Astrocyte of the spinal cord (primary cell): ENCODE measurements around the gene RETN.

Experiments used
- DNase-seq: peaks from one replicate; pipeline ENCODE4 v3.0.0; 2011; ENCODE audit warnings: low read depth, low spot score
- H3K4me3 ChIP-seq: 2 replicates; pipeline ENCODE4 v1.5.1; 2011; ENCODE audit warnings: low read depth, mild to moderate bottlenecking, low read length, moderate library complexity
- in situ Hi-C: cut with HindIII; loops from 2 replicates; pipeline ENCODE4 v1.10.0; 2017; ENCODE audit warnings: low sequenced_read_pairs
- TF ChIP-seq, protein P1 (sequence below): IDR thresholded peaks from 2 replicates; pipeline ENCODE4 v1.5.1; 2012; ENCODE audit warnings: low read depth, mild to moderate bottlenecking, low read length, inconsistent platforms

RETN gene

DNA sequence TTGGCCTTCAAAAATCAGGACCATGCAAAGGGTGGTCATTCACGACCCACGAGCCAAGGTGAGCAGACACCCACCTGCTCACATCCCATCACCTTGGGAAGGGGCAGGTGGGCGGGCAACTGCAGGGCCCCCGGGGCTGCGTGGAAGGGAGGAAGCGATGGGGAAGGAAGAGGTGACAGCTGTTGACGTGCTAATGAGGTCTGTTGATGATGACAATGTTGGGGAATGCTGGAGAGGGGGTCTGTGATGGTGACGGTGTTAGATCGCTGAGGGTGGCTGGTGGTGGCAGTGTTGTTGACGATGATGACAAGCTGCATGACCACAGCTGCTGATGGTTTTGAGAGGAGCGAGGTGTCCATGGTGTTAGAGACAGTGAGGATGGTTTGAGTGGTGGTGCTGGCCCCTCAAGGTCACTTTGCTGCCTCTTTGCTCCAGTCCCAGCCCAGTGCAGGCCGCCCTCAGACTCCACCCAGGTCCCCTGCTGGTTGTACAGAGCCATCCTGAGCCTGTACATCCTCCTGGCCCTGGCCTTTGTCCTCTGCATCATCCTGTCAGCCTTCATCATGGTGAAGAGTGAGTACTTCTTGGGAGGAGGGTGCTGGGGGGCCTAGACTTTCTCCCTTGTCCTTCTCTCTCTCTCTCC, 8.9 kb downstream of the RETN start:
- TF ChIP-seq, protein P1, sequence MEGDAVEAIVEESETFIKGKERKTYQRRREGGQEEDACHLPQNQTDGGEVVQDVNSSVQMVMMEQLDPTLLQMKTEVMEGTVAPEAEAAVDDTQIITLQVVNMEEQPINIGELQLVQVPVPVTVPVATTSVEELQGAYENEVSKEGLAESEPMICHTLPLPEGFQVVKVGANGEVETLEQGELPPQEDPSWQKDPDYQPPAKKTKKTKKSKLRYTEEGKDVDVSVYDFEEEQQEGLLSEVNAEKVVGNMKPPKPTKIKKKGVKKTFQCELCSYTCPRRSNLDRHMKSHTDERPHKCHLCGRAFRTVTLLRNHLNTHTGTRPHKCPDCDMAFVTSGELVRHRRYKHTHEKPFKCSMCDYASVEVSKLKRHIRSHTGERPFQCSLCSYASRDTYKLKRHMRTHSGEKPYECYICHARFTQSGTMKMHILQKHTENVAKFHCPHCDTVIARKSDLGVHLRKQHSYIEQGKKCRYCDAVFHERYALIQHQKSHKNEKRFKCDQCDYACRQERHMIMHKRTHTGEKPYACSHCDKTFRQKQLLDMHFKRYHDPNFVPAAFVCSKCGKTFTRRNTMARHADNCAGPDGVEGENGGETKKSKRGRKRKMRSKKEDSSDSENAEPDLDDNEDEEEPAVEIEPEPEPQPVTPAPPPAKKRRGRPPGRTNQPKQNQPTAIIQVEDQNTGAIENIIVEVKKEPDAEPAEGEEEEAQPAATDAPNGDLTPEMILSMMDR, result no peak
- in situ Hi-C loops, result no loop called here
- no peak overlapping the region for H3K4me3 ChIP-seq
- DNase-seq, result no peak

DNA sequence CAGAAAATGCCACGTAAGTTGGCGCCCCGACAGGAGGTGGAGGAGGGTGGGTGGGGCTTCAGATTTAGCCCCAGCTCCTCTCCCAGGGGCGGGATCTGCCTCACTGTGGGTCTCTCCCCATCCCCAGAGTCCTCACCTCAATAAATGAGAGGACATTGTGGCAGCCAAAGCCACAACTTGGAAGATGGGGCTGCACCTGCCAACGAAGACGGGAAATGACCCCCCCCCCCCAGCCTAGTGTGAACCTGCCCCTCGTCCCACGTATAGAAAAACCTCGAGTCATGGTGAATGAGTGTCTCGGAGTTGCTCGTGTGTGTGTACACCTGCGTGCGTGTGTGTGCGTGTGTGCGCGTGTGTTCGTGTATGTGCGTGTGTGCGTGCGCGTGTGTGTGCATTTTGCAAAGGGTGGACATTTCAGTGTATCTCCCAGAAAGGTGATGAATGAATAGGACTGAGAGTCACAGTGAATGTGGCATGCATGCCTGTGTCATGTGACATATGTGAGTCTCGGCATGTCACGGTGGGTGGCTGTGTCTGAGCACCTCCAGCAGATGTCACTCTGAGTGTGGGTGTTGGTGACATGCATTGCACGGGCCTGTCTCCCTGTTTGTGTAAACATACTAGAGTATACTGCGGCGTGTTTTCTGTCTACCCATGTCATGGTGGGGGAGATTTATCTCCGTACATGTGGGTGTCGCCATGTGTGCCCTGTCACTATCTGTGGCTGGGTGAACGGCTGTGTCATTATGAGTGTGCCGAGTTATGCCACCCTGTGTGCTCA, 10.3 kb downstream of the RETN start:
- no peak overlapping the region for H3K4me3 ChIP-seq
- in situ Hi-C loops, result no loop called here
- no peak for DNase-seq
- TF ChIP-seq, protein P1, result no peak

DNA sequence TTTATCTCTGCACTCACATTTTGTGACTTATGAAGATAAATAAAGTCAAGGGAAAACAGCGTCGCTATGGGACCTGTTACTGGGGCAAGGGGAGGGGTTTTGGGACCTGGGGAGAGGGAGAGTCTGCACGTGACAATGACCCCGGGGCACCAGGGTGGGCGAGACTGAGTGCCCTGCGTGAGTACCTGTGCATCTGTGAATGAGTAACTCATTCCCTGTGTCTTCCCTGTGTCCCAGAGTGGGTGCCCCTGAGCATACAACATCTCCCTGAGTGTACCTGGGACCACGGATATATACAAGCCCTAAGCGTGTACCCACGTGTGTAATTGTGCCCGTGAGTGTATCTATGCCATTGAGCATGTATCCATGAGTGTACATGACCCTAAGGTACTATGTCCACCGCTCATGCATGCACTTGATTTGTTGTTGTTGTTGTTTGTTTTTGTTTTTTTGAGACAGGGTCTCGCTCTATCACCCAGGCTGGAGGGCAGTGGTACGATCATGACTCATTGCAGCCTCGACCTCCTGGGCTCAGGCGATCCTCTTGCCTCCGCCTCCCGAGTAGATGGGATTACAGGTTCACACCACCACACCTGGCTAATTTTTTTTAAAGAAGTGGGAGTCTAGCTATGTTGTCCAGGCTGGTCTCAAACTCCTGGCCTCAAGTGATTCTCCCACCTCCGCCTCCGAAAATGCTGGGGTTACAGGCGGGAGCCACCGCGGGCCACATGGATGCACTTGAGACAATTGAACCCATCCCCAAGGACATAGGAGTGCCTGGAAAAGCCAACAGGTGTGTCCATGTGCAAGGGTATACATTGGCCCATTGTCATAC, 11.1 kb downstream of the RETN start:
- no peak for DNase-seq
- TF ChIP-seq, protein P1, result no peak
- H3K4me3 ChIP-seq, result peak overlapping the region; percentile 24
- in situ Hi-C loops, result no loop called here

DNA sequence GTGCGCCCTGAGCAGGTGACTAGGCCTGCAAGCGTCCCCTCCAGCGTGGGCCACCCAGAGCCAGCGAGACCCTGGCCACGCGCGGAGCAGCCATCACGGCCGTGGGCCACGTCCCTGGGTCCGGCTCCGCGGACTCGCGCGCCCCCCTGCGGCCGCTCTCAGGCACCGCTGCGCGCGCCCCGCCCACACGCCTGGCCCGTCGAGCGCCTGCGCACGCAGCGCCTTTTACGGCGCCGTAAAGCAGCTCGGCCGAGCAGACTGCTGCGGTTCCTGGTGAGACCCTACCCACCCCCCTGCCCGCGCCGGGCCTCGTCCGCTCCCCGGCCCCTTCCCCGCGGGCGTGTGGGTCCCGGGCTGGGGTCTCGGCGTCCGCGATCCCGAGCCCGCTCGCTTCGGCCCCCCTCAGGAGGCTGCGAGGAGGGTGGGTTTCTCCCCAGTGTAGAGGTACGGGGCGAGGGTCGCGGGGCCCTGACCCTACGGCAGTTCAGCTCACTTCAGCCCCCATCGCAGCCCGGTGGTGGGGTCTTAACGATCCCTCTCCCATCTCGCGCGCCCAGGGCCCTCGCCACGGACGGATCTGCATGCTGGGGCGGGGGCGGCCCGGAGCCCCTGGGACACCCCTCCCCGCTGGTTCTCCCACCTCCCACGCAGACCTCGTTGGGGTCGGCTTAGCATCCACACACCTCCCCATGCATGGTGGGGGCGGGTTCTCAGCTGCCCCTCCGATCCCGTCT, 11.9 kb downstream of the RETN start, which contains the start of gene TRAPPC5:
Gene TRAPPC5, plus strand, starts transcription at position 228 of the 734 bp plus-strand sequence. CDS start 1,421 bp downstream, outside the sequence.
- peak; percentile 74 for DNase-seq
- in situ Hi-C loops, result no loop called here
- TF ChIP-seq, protein P1, result peak; percentile 68
- H3K4me3 ChIP-seq, result peak within 1 kb of the TSS; percentile 98

DNA sequence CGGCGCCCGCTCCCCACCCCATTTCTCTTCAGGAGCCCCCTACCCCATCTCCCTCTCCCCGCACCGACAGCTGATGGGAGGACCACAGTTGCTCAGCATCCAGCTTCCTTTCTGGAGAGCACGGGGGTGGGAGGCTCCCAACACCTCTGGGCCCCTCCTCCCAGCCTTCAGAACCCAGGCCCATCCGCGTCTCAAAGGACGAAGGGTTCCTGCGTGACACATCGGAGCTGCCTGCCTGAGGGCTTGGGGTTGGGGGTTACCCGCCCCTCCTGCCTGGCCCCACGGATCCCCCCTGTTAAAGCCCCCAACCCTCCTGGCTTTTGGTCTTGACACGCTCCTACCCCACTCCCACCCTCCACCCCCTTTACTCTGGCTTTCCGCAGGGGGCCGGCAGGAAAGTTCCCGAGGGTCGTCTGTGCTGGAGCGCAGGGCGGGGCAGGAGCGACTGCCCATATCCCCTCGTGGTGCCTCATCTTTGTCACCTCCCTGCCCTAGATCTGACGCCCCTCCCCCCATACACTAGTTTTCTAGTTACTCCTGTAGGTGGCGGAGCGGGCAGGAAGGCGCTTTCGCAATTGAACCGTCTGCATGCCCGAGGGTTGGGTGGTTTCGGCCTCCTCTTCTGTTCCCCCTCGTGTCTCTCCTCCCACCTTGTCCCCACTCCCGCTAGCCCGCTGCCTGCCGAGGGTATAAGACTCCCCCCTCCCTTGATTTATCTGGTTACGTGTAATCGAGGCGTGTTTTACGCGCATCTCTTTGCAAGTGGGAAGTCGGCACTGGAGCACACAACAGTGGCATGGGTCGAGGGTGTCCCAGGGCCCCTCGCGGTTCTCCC, 12.7 kb downstream of the RETN start:
- in situ Hi-C loops, result no loop called here
- peak overlapping the region; percentile 98 for H3K4me3 ChIP-seq
- TF ChIP-seq, protein P1, result peak; percentile 68
- DNase-seq, result peak; percentile 68
